ENCODE data around the gene USP25. TPM values are rescaled to one million over a fixed set of nuclear protein-coding genes. Genes with fewer than 3 reads are reported as not detected.

USP25 gene
- total RNA-seq, 2 donors from 2014 or later: 42.9 to 44.7 TPM

DNA sequence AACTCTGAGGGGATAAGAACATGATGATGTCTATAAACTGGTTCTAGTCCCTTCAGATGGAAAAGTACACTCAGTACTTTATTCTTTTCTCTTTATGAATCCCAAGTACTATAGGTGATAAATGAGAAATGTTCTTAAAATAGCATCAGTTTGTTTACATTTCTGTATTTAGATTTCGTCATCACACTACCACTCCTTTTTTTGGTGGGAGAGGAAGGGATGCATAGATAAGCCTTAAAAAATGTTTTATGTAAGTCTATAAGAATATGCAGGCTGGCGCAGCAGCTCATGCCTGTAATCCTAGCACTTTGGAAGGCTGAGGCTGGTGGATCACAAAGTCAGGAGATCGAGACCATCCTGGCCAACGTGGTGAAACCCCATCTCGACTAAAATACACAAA, 144.8 kb downstream of the USP25 start:
- no peak for DNase-seq (ENCODE audit: low spot score)
- Histone ChIP-seq H3K27ac (no peak overlapping the region), H3K36me3 (peaks cover 26% of the 10 kb centered on the region), H3K4me3 (no peak overlapping the region), H3K4me1 (no peaks in the 10 kb centered on the region), H3K9me3 (no peaks in the 10 kb centered on the region), H3K27me3 (no peaks in the 10 kb centered on the region)
- no peak for TF ChIP-seq CTCF (IDR thresholded peaks at IDR 0.05)

GRCh38 chr21:15875286-15875685, 145.5 kb downstream of the USP25 start:
- no peak for TF ChIP-seq CTCF (IDR thresholded peaks at IDR 0.05)
- H3K4me3 ChIP-seq: no peak overlapping the region
- peaks cover 33% of the 10 kb centered on the region for H3K36me3 ChIP-seq
- H3K9me3 ChIP-seq: no peaks in the 10 kb centered on the region
- DNase-seq (ENCODE audit: low spot score): no peak
- no peaks in the 10 kb centered on the region for H3K27me3 ChIP-seq
- no peaks in the 10 kb centered on the region for H3K4me1 ChIP-seq
- H3K27ac ChIP-seq: no peak overlapping the region

- no peak for TF ChIP-seq CTCF (IDR thresholded peaks at IDR 0.05)
- Histone ChIP-seq H3K9me3 (no peaks in the 10 kb centered on the region), H3K4me3 (no peak overlapping the region), H3K36me3 (no peaks in the 10 kb centered on the region), H3K27ac (no peak overlapping the region), H3K4me1 (no peaks in the 10 kb centered on the region), H3K27me3 (no peaks in the 10 kb centered on the region)
- DNase-seq (ENCODE audit: low spot score): no peak
Measured at GRCh38 chr21:15893902-15894301, 164.1 kb downstream of the USP25 start.

- H3K36me3 ChIP-seq: no peaks in the 10 kb centered on the region
- no peak for DNase-seq (ENCODE audit: low spot score)
- TF ChIP-seq CTCF (IDR thresholded peaks at IDR 0.05): peak; percentile 24 to 57
- no peaks in the 10 kb centered on the region for H3K27me3 ChIP-seq
- no peak overlapping the region for H3K27ac ChIP-seq
- no peaks in the 10 kb centered on the region for H3K9me3 ChIP-seq
- no peak overlapping the region for H3K4me3 ChIP-seq
- no peaks in the 10 kb centered on the region for H3K4me1 ChIP-seq
Measured at GRCh38 chr21:15894596-15894995, 164.8 kb downstream of the USP25 start.

- no peak for DNase-seq (ENCODE audit: low spot score)
- H3K4me1 ChIP-seq: no peaks in the 10 kb centered on the region
- no peaks in the 10 kb centered on the region for H3K36me3 ChIP-seq
- no peak for TF ChIP-seq CTCF (IDR thresholded peaks at IDR 0.05)
- no peaks in the 10 kb centered on the region for H3K9me3 ChIP-seq
- H3K27me3 ChIP-seq: no peaks in the 10 kb centered on the region
- H3K27ac ChIP-seq: no peak overlapping the region
- no peak overlapping the region for H3K4me3 ChIP-seq
Measured at GRCh38 chr21:15895142-15896106, 165.6 kb downstream of the USP25 start.

All from right atrium auricular region (tissue), 2 donors.